ENCODE data around the gene MRO.

GRCh38 chr18:50848991-50849390 is 29.2 kb upstream of the MRO start:
- no peak for TF ChIP-seq CTCF (IDR thresholded peaks at IDR 0.05; ENCODE audit: insufficient read depth, low read depth, low read length)
- no peak for TF ChIP-seq EZH2 (IDR thresholded peaks at IDR 0.05; ENCODE audit: insufficient read depth, low read length)

Data from astrocyte (in vitro differentiated cells and primary cell).